ENCODE data around the gene LONP1.

DNA sequence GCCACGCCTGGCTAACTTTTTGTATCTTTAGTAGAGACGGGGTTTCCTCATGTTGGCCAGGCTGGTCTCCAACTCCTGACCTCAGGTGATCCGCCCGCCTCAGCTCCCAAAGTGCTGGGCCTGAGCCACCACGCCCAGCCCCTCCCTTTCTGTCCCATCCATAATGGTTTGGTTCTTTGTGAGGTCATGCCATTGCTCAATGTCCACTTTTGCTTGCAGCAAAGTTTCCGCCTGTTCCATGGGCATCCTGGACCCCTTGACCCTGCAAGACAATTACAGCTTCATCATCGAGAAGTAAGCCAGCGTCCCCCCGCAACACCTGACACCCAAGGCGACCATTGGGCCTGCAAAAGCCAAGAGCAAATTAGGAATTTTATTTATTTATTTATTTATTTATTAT, 48.0 kb upstream of the LONP1 start:
- TF ChIP-seq, protein P1, sequence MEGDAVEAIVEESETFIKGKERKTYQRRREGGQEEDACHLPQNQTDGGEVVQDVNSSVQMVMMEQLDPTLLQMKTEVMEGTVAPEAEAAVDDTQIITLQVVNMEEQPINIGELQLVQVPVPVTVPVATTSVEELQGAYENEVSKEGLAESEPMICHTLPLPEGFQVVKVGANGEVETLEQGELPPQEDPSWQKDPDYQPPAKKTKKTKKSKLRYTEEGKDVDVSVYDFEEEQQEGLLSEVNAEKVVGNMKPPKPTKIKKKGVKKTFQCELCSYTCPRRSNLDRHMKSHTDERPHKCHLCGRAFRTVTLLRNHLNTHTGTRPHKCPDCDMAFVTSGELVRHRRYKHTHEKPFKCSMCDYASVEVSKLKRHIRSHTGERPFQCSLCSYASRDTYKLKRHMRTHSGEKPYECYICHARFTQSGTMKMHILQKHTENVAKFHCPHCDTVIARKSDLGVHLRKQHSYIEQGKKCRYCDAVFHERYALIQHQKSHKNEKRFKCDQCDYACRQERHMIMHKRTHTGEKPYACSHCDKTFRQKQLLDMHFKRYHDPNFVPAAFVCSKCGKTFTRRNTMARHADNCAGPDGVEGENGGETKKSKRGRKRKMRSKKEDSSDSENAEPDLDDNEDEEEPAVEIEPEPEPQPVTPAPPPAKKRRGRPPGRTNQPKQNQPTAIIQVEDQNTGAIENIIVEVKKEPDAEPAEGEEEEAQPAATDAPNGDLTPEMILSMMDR (IDR thresholded peaks at IDR 0.05) = no peak
- TF ChIP-seq POLR2A (IDR thresholded peaks at IDR 0.05) = no peak

Data from Peyer's patch (tissue), 4 donors.